NCI-H187 (cell line): ENCODE measurements around the gene VPS13C.
"Not testable (repeated sequence)": the region's sequence is repeated elsewhere in the genome, so short reads cannot be mapped to it uniquely, and the experiment has no call there.

ENCODE experiments used
- DNase-seq, 2 experiments: peaks; one replicate each; lab custom pipeline; 2025; lab: John Stamatoyannopoulos, UW

Gene VPS13C

GRCh38 chr15:62035256-62035924 lies 24.9 kb downstream of the VPS13C start:
- DNase-seq, result no peak

- DNase-seq, result no peak
These were observed 32.3 kb downstream of the VPS13C start for GRCh38 chr15:62027916-62028315.

GRCh38 chr15:62027263-62027565 lies 33.0 kb downstream of the VPS13C start:
- no peak for DNase-seq

- DNase-seq, result no peak
These were observed 33.6 kb downstream of the VPS13C start for GRCh38 chr15:62026487-62027262.

- DNase-seq, result no peak
These were observed 38.2 kb downstream of the VPS13C start for GRCh38 chr15:62021991-62022600.

GRCh38 chr15:62020576-62021160 lies 39.6 kb downstream of the VPS13C start:
- DNase-seq, result no peak

- DNase-seq, result not testable (repeated sequence)
These were observed 54.9 kb downstream of the VPS13C start for GRCh38 chr15:62005354-62005753.

GRCh38 chr15:61997786-61998185 lies 62.5 kb downstream of the VPS13C start:
- no peak for DNase-seq

GRCh38 chr15:61996056-61996635 lies 64.1 kb downstream of the VPS13C start:
- DNase-seq, result no peak

GRCh38 chr15:61994216-61994615 lies 66.0 kb downstream of the VPS13C start:
- no peak for DNase-seq

GRCh38 chr15:61992518-61992917 lies 67.7 kb downstream of the VPS13C start:
- DNase-seq, result no peak

GRCh38 chr15:61989667-61990066 lies 70.6 kb downstream of the VPS13C start:
- DNase-seq, result no peak

GRCh38 chr15:61987824-61988223 lies 72.4 kb downstream of the VPS13C start:
- no peak for DNase-seq

- DNase-seq, result no peak
These were observed 77.2 kb downstream of the VPS13C start for GRCh38 chr15:61983081-61983480.

GRCh38 chr15:61978225-61978624 lies 82.0 kb downstream of the VPS13C start:
- no peak for DNase-seq

- no peak for DNase-seq
These were observed 85.5 kb downstream of the VPS13C start for GRCh38 chr15:61974759-61975158.

- no peak for DNase-seq
These were observed 86.1 kb downstream of the VPS13C start for GRCh38 chr15:61974118-61974517.

- no peak for DNase-seq
These were observed 108.3 kb downstream of the VPS13C start for GRCh38 chr15:61951949-61952348.

GRCh38 chr15:61946778-61947177 lies 113.5 kb downstream of the VPS13C start:
- DNase-seq, result no peak

- DNase-seq, result no peak
These were observed 116.3 kb downstream of the VPS13C start for GRCh38 chr15:61943992-61944391.

GRCh38 chr15:61938249-61938648 lies 122.0 kb downstream of the VPS13C start:
- DNase-seq, result no peak

GRCh38 chr15:61936528-61937195 lies 123.6 kb downstream of the VPS13C start:
- no peak for DNase-seq
